HG03159 (cell line): ENCODE data around the gene RIBC2.
"Not testable (repeated sequence)": the region's sequence is repeated elsewhere in the genome, so short reads cannot be mapped to it uniquely, and the experiment has no call there.

Source experiments
- ATAC-seq: cut with Tn5 transposase; IDR thresholded peaks from one replicate; pipeline ENCODE4 v1.9.1; 2021; ENCODE audit warnings: mild to moderate bottlenecking, moderate library complexity; ENCODE audit not compliant: unreplicated experiment

RIBC2 gene, protein sequence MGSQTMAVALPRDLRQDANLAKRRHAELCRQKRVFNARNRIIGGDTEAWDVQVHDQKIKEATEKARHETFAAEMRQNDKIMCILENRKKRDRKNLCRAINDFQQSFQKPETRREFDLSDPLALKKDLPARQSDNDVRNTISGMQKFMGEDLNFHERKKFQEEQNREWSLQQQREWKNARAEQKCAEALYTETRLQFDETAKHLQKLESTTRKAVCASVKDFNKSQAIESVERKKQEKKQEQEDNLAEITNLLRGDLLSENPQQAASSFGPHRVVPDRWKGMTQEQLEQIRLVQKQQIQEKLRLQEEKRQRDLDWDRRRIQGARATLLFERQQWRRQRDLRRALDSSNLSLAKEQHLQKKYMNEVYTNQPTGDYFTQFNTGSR

DNA sequence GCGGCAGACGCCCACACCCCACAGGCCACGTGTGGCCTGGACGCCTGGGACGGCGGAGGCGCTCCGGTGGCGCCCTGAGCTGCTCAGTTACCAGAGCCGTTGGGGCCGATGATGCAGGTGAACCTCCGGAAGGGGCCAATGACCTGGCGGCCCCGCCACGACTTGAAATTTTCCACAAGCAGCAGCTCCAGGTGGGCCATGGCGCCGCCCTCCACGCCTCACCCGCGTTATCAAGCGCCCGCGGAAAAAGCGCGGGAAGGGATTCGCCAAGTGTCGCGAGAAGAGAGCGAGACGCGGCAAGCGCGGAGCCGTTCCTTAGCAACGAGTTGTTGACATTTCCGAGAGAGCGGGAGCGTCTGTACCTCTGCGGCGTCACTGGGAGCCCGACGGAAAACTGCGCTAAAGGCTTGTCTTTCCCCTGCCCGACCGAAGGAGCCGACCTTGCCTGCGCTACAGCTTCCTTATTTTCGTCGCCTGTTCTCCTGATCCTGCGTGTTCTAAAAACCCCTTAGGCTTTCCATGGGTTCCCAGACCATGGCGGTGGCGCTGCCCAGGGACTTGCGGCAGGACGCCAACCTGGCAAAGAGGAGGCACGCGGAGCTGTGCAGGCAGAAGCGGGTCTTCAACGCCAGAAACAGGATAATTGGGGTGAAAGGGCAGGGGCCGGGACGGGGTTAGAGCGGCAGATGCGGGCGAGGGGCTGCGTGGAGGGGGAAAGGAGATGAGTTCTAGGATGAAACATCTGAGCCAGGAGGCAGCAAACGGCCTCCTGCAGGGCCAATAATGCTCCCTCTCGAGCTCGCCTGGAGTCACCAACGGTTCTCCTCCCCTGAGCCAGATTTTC lies at the start of gene RIBC2, which contains the start of gene SMC1B:
RIBC2 (plus strand) TSS at position 326 of the 844 bp plus-strand sequence; CDS start at position 520, 194 bp downstream.
SMC1B (minus strand) TSS at position 232 of the 844 bp plus-strand sequence; CDS start at position 200, 32 bp downstream.
- no peak for ATAC-seq

DNA sequence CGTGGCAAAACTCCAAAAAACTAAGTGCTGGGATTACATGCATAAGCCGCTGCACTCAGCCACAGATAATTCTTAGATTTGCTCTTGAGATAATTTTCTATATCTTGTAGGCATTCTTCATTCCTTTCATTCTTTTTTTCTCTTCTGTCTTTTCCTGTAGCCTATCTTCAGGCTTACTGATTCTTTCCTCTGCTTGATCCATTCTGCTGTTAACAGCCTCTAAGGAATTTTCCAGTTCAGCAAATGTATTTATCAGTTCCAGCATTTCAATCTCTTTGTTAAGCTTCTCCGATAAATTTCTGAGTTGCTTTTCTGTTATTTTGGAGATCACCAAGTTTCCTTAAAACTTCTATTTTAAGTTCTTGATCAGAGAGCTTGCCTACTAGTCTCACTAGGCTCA lies 46.8 kb upstream of the RIBC2 start:
- ATAC-seq, result no peak

DNA sequence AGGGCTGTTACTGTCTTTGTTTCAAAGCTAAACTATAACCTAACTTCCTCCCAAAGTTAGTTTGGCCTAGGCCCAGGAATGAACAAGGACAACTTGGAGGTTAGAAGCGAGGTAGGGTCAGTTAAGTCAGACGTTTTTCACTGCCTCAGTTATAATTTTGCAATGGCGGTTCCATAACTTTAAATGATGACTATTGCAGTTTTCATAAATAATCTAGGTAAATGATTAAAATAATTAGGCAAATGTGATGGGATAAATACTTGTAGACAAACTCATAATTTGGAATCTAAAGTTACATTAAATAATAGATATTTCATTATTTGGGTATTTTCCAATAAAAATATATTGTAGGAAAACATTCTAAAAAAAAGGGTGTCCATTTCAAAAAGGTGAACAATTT lies 39.9 kb upstream of the RIBC2 start:
- ATAC-seq, result not testable (repeated sequence)

DNA sequence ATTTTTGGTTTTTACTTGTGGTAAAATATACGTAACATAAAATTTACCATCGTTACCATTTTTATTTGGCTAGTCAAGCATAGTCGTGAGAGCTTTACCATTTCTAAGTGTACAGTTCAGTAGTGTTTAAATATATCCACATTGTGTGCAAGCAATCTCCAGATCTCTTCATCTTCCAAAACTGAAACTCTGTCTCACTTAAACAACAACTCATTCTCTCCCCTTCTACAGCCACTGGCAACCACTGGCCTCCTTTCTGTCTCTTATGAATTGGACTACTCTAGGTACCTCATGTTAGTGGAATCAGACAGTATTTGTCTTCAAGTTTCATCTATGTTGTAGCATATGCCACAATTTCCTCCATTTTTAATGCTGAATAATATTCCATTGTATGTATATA lies 37.5 kb upstream of the RIBC2 start:
- ATAC-seq, result no peak

DNA sequence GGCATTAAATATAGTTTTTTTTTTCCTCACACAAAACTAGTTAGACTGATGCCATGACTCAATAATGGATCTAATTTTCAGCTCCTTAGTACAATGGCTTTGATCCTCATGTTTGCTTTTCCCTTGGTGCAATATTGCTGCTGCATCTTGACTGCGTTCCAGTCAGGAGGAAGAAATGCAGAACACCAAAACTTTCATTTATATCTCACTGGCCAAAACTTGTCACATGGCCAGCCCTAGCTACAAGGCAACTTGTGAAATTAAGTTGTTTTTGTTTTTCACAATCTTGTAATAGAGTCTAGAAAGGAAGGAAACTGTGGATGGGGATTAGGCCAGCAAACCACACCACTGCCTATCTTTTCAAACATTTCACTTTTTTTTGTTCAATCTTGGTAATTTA lies 36.8 kb upstream of the RIBC2 start:
- ATAC-seq, result no peak

DNA sequence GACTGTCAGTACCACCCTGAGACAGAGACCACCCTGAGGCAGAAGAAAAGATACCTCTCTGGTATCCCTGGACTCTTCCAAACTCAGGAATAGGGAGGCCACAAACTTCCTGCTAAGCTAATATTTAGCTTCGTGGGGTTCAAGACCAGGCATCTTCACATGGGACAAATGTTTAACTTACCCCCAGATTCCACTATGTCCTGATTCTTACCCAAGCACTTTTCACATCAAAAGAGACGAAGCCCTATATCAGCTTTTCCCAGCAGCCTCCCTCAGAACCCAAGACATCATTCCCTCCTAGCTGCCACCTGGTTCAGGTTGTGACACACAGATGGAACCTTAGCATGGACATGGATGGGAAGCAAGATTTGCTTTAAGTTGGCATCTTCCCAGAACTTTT lies 32.1 kb upstream of the RIBC2 start:
- no peak for ATAC-seq

DNA sequence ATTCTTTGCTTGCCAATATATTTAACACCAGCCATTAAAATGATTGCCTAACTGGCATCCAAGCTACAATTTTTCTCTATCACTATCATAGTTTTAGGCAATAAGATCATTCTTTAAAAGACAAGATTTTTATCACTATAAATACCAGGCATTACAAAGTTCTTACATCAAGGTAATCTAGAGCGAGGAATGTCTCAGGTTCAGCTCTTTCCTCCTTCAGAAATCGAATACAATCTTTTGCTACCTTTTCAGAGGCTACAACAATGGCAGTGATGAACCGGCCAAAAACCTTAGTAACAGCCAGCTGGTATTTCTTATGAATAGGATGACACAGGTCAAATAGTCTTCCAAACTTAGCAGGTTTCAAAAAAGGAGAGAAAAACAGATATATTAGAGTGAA lies 23.9 kb upstream of the RIBC2 start:
- no peak for ATAC-seq

DNA sequence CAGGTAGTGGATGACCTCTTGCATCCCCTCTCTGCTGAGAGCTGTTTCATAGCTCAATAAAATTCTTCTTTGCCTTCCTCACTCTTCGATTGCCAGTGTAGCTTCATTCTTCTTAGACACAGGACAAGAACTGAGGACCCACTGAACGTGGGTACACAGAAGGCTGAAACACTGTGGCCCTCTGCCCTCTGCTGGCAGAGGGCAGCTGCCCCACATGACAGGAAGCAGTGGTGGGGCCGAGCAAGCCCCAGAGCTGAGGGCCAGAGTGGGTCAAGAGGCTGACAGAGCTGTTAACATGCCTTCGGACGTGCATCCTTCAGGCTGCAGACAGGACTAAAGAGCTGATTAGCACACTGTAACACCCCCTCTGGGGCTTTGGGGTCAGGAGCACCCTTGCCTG lies 15.7 kb upstream of the RIBC2 start:
- no peak for ATAC-seq

DNA sequence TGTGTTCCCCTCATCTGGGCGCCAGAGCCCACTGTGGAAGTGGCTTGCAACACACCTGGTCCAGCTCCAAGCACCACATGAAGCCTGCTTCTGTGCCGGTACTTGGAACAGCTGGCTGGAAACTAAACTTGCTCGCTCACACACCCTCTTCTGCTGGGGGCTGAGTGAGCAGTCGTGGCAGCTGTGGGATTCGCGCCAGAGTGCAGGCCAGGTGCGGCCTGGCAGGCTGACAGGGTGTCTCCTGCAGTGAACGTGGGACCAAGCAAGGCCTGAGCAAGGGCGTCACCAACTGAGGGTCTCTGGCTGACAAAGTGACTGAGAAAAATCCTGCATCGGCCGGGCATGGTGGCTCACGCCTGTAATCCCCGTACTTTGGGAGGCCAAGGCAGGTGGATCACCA lies 15.3 kb upstream of the RIBC2 start:
- ATAC-seq, result no peak

DNA sequence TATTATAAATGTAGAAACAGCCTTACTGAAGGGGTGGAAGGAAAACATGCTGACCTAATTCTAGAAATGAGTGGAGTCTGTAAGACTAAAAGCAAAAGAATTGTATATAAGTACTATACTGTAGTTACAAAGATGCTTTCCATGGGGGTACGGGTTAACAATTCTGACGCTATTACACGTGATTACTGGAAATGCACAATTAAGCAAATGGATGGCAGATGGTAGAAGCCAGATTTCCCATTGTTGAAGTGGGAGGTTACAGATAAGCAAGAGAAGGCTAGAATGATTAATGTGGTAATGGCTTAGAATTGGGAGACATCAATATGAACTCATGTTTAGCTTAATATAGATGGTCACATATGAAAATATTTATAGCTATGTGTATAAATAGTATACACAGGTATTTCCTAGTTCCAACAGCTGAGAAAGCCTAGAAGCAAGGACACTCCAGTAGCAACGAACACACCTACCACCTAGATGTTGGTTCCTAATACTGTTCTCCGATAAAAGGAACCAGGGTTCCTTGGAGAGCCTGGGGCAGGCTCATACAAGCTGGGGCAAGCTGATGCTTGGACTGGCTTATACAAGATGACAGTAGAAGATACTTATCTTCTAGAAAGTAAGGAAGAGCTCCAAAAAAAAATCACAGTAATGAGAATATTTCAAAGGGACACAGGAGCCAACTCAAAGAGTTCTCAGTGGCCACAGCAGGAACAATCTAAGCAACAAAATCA lies 13.6 kb upstream of the RIBC2 start:
- no peak for ATAC-seq

DNA sequence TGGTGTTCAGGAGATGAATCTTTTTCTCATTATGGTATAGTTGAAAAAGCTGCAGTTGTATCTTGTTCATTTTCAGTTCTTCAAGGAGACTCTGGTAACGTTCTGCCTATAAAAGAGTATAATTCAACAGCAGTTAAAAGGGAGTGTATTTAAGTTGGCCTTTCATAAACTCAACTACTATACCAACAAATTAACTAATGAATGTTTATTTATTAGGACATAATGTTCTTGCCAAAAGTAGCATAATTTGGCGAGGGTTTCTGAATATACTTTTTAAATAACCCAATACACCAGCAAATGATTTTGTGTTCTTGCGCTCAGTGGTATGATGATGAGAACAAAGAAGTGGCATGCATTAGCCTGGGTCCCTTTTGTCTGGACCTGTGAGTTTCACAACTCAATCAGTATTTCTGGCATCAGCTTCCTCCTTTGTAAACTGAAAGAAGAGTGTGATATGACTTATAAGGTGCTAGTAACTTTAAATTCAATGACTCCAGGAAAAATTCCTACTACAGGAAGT lies 11.0 kb upstream of the RIBC2 start:
- no peak for ATAC-seq

DNA sequence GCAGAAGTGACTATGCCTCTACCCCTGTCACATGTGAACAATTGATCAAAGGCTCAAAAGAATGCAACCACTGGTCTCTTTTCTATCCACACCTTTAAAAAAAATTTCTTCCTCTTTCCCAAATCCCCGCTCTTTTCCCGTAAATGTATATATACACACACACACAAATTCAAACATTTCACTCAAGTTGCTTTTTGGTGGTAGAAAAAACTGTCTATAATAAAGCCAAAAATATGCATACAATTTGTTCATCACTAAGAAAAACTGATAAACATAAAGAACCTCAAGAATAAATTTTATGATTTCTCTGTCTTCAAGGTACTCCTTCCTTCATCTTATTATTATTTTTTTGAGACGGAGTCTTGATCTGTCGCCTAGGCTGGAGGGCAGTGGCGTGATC lies 5.7 kb upstream of the RIBC2 start:
- ATAC-seq, result no peak

DNA sequence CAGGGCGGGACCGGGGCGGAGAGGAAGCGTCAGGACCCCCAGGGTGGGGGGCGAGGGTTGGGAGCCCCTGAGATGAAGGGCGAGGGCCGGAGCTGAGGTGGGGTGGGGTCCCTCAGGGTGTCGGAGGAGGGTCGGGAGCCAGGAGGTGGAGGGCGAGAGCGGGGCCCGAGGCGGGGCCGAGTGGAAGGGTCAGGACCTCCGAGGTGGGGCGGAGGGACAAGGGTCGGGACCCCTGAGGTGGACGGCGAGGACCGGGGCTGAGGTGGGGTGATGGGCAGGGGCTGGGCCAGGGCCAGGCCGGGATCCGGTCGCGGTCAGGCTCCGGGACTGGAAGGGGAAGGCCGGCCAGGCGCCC lies 503 bp upstream of the RIBC2 start:
- no peak for ATAC-seq

DNA sequence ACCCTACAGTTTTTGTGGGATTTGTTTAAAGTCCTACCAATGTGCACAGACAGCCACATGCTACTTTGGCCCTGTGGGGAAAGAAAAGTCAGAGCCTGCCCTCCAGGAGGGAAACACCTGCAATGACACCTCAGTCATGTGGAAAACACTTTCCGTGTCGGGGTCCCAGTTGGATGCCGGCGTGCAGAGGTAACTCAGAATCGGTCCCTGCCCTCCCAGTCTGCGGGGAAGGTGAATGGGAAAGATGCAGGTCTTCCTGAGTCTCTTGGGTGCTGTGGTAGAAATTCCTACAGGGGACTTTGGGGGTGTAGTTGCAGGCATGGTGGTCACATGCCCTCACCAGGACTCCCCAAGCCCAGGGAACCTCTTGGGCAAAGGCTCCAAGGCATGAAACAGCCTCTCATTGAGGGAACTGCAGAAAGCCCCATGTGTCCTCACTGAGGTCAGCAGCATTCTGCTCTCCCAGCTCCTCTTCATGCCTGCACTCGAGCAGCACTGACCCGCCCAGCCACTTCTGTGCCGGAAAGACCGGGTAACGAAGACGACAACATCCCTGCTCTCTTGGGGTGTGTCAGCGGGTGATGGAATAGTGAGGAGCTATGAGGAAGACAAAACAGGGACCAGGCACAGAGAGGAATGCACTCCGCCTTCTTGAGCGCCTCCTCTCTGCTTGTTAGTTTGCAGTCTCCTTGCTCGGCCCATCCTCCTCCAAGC lies 4.7 kb downstream of the RIBC2 start:
- ATAC-seq, result no peak

DNA sequence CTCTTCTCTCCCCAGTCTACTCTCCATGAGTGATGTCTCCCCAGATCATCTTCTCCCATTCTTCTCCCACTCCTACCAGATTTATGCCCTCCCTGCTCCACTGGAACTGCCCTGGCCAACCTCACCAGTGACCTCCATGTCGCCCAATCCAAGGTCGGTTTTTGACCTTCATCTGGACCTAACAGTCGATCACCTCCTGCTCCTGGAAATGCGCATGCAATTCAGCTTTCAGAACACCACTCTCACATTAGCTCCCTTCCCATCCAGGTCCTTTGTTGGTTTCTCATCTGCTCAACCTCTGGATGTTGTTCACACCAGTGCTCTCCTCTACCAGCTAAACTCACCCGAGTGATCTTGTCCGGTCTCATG lies 5.3 kb downstream of the RIBC2 start:
- no peak for ATAC-seq

DNA sequence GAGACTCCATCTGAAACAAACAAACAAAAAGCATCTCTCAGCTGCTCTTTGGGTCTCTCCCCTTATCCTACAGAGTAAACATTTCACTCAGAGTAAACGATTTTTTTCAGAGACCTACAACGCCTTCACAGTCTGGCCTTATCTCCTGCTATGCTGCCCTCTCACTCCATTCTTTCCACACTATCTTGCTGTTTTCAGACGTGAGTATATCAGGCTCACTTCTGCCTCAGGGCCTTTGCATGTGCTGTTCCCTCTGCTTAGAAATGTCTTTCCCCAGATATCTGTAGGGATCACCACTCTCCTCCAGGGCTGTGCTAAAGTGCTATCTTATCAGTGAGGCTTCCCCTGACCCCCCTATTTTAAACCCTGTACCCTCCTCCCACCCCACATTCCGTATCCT lies 6.5 kb downstream of the RIBC2 start:
- no peak for ATAC-seq

DNA sequence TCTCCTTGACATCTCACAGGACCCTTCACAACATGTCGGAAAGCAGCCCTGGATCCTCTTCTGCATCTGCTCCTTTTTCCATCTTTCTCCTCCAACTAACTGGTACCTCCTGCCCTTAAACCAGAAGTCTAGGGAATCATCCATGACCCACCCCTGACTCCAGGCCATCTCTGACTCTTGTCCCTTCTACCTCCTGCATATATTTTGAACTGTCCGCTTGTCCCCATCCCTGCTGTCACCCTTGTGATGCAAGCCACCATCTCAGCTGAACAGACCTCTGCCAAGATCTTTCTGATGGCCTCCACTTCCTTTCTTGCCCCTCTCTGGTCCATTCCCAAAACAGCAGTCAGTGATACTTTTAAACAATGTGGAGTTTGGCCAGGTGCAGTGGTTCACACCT lies 7.0 kb downstream of the RIBC2 start:
- no peak for ATAC-seq

DNA sequence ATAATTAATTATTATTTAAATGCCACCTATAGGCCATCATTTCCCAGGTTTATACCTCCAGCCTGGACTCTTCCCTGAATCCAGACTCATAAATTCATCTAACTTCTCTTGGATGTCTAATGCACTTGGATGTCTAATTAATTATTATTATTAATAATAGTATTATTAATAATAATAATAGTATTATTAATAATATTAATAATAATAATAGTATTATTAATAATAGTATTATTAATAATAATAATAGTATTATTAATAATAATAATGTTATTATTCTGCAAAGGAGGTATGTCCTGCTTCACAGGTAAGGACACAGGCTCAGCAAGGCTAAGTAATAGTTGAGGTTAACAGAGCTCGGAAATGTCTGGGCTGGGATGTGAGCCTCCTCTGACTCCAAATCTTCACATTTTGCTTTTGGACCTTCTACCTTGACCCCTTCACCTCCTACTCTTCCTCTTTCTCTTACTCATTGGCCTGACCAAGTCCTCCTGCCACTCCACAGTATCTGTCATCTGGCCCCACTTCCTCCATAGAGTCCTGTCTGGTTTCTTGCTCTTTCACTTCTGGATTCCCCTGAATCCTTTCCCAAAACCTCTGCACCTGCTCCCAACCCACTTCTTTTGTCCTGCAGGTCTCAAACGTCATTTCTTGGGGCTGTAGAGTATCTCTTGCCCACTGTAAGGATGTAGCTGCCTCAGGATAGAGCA lies 8.0 kb downstream of the RIBC2 start:
- no peak for ATAC-seq

DNA sequence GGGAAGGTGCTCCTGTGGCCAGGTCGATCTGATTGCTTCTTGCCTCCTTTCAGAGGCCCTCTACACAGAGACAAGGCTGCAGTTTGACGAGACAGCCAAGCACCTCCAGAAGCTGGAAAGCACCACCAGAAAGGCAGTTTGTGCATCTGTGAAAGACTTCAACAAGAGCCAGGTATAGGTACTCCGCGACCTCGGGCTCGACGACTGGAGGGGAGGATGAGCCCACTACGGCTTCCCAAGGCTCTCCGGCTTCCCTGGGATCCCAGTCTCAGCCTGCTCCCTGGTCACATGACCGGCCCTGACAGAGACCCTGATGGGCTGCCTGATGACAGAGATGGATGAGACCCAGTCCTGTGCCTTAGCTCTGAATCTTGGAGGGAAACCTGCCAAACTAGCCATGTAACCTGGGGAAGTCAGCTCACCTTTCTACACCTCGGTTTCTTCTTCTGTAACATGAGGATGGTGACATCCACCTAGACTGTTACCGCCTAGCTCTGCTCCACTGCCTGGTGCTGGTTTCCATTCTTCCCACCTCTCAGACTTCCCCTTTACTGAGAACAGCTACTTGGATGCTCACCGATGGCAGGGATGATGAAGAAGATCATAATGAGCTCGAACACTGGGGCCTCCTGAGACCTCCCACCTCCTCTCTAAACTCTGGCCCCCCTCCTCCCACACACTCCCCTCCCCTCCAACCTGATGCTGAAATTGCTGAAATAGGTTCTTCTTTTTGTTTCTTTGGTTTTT lies 8.9 kb downstream of the RIBC2 start:
- no peak for ATAC-seq
